Hematopoietic multipotent progenitor cell treated with erythropoietin and hydrocortisone succinate and interleukin-3 and kit ligand, for 15 days (in vitro differentiated cells): Measurements from ENCODE around the gene TXNDC12.
A peak's percentile ranks its signal among the peaks of the same experiment; 100 is the strongest.

Source experiments
- DNase-seq: peaks from one replicate; pipeline ENCODE4 v3.0.0-alpha.2; 2015; ENCODE audit warnings: low spot score

The TXNDC12 gene

DNA sequence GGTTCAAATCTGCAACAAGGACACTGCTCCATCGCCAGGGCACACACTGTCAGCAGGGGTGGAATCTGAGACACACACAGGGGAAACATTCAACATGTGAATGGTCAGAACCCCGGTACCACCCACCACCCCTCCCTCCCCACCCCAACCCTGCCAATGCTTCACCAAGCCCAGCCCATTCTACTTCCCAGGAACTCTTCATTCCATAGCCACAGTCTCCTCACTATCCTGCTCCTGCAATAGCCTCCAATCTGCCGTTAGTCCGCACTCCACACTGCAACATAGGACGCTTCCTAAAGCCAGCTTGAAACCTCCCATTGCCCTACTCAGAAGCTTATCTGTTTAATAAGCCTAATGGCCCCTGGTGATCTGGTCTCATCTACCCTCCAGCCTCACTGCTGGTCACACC is 57.0 kb downstream of the TXNDC12 start:
- DNase-seq, result no peak

GRCh38 chr1:51990478-51990965 is 64.5 kb downstream of the TXNDC12 start, which contains the start of gene RAB3B:
Gene RAB3B, minus strand, starts transcription at chr1:51990700. Its CDS starts 13,583 bp downstream, at chr1:51977117.
- peak; percentile 41 for DNase-seq

DNA sequence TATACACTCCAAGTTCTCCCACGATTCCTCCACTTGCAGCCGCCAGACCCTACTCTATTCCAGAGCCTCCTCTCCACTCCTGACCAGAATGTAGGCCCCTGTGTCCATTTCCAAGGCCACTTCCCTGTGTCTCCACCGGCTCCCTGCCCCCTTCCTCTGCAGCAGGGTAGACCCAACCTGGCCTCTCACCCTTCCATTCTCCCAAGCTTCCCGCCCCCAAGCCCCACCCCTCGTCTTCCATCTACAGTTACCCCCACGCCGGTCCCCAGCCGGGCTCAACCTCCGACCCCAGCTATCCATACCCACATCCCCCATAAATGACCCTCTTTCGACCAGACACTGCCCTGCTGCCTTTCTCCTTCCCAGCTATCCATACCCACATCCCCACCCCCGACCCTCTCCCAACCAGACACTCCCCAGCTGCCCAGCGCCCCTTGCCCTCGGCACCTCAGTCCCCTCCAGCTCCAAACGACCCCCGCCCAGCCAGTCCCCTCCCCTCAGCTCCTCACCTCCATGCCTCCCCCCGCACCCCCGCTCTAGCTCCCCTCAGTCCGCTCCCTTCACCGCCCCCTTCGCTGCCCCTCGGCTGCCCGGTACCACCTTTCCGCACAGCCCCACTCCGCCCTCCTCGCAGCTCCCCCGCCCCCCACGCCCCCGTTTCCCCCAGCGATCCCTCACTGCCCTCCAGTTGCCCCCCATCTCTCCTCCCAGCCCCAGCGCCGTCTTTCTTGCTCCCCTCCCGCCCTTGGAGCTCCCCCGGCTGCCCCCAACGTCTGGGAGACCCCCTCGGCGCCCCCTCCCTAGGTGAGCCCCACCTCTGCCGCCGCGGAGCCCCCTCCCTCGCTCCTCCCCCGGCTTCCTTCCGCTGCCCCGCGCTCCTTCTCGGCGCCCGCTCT is 65.2 kb downstream of the TXNDC12 start:
- DNase-seq, result no peak

DNA sequence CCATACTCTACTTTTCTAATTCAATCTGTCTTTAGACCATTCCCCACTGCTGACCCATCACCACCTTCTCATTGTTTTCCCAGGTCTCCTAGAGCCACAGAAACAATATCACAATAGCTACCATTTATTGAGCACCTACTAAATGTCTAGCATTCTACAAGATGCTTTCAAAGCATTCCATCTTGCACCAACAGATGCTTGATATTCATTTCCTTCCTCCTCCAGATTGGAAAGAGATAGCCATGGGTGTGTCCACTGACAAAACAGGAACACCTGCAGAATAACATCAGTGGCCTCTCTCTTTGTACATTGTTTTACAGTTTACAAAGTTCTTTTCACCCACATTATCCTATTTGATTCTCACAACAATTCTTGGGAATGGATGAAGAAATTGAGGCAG is 66.7 kb downstream of the TXNDC12 start:
- no peak for DNase-seq

GRCh38 chr1:51986718-51987117 is 68.3 kb downstream of the TXNDC12 start:
- no peak for DNase-seq

- no peak for DNase-seq
These were observed 72.8 kb downstream of the TXNDC12 start for GRCh38 chr1:51982161-51982560.

DNA sequence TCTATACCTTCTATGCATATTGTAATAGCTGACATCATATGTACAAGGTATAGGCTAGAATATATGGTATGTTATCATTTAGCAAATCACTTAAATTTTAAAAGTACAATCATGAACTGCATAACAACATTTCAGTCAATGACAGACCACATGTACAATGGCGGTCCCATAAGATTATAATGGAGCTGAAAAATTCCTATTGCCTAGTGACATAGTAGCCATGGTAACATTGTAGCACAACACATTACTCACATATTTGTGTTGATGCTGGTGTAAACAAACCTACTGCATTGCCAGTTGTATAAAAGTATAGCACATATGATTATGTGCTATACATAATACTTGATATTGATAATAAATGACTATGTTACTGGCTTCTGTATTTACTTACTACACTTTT is 73.4 kb downstream of the TXNDC12 start:
- DNase-seq, result no peak

- no peak for DNase-seq
These were observed 76.9 kb downstream of the TXNDC12 start for GRCh38 chr1:51978099-51978498.

- DNase-seq, result no peak
These were observed 78.0 kb downstream of the TXNDC12 start for GRCh38 chr1:51976846-51977602.

DNA sequence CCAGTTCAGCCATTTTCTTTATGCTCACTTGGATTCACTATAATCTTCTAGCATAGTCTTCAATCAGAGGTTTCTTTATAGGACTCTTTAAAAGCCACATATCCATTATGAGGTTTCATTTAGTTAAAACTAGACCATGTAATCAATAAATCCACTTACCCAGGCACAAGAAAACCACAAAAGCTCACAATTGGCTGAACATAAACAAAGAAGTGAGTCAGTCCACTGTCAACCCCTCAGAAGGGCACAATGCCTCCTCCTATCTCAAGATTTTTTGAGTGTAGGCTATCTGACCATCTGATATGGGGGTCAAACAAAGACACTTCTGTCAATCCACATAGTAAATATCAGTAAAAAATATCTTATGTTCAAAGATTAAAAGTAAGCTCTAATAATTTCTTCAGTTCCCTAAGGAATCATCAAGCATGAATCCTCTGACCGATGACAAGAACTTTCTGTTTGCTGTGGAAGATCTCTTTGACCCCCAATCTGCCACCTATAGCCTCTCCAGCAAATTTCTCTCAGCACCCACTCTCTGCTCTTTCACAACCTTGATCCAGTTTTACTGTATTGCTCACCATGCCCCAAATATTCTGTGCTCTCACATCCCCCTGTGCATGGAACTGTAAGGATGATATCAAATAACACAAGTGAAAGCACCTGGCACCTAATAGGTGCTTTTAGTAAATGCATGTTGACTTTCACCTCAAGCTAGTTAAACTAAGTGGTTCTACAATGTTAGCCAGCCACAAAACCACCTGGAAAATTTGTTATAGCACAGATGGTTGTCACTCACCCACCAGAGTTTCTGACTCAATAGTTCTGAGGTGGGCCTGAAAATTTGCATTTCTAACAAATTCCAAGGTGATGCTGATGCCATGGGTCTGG is 81.2 kb downstream of the TXNDC12 start:
- DNase-seq, result no peak
